HepG2 (cell line): ENCODE data around the gene PWP1. TPM values are rescaled to one million over a fixed set of nuclear protein-coding genes. Genes with fewer than 3 reads are reported as not detected.
A peak's percentile ranks its signal among the peaks of the same experiment; 100 is the strongest.

Experiments
- DPF2 ChIP-seq: sonication (generic); formaldehyde crosslinking; IDR thresholded peaks from 2 replicates; pipeline ENCODE4 v1.4.0; 2020; ENCODE audit warnings: mild to moderate bottlenecking, low read depth, missing genetic modification reagents, borderline replicate concordance
- FOXP1 ChIP-seq, 2 experiments: fragments of 450-650 bp in 1 of 2; IDR thresholded peaks; 2 replicates each; pipeline ENCODE4 v1.6.1; 2017 to 2018; ENCODE audit warnings: antibody characterized with exemption in 1 of 2
- HDAC1 ChIP-seq: sonication (generic); formaldehyde crosslinking; IDR thresholded peaks from 2 replicates; pipeline ENCODE4 v1.5.1; 2020; ENCODE audit warnings: mild to moderate bottlenecking, missing genetic modification reagents
- HIVEP1 ChIP-seq: sonication (generic); formaldehyde crosslinking; IDR thresholded peaks from 2 replicates; pipeline ENCODE4 v1.4.0; 2020; ENCODE audit warnings: mild to moderate bottlenecking, missing genetic modification reagents
- KMT2A ChIP-seq: sonication (generic); formaldehyde crosslinking; IDR thresholded peaks from 2 replicates; pipeline ENCODE4 v1.4.0; 2020; ENCODE audit warnings: missing genetic modification reagents
- MIXL1 ChIP-seq: IDR thresholded peaks from 2 replicates; pipeline ENCODE4 v1.6.1; 2016
- TRIM24 ChIP-seq: sonication (generic); formaldehyde crosslinking; IDR thresholded peaks from 2 replicates; pipeline ENCODE4 v1.8.0; 2022; ENCODE audit warnings: mild to moderate bottlenecking, missing genetic modification reagents
- ZNF101 ChIP-seq: sonication (generic); formaldehyde crosslinking; IDR thresholded peaks from 2 replicates; pipeline ENCODE4 v1.4.0; 2020; ENCODE audit warnings: mild to moderate bottlenecking, low read depth, missing genetic modification reagents, borderline replicate concordance
- ZNF331 ChIP-seq: sonication (generic); formaldehyde crosslinking; IDR thresholded peaks from 2 replicates; pipeline ENCODE4 v1.4.0; 2020; ENCODE audit warnings: missing genetic modification reagents
- ZNF350 ChIP-seq: sonication (generic); formaldehyde crosslinking; IDR thresholded peaks from 2 replicates; pipeline ENCODE4 v1.4.0; 2020; ENCODE audit warnings: mild to moderate bottlenecking, low read depth, missing genetic modification reagents, borderline replicate concordance
- ZNF777 ChIP-seq: sonication (generic); formaldehyde crosslinking; IDR thresholded peaks from 2 replicates; pipeline ENCODE4 v1.4.0; 2020; ENCODE audit warnings: missing genetic modification reagents
- polyA plus RNA-seq, 8 experiments: library from polyadenylated mRNA; depleted of rRNA in 3 of 8; stranded (reverse) in 7 of 8; unstranded in 1 of 8; fragments of >200 nt; fragmentation: Illumina TruSeq in 4 of 8; extraction: Trizol in 4 of 8; gene quantifications; 2 replicates each; pipeline versions ENCODE4 v1.2.1 to v1.2.3, GENCODE V29; 2011 to 2016; ENCODE audit warnings: low read depth in 4 of 8, missing spikeins in 1 of 8, mixed read lengths in 1 of 8; ENCODE audit not compliant: insufficient read depth in 1 of 8
- total RNA-seq, 5 experiments: library from RNA; depleted of rRNA; stranded (reverse); fragments of >200 nt; fragmentation: Illumina TruSeq; extraction: Trizol; gene quantifications; 2 replicates each; pipeline ENCODE4 v1.2.3, GENCODE V29; 2016; ENCODE audit warnings: low read depth in 1 of 5
- TF ChIP-seq, protein P1 (sequence below): sonication (generic); formaldehyde crosslinking; IDR thresholded peaks from 2 replicates; pipeline ENCODE4 v1.4.0; 2020; ENCODE audit warnings: missing genetic modification reagents
- TF ChIP-seq, protein P2 (sequence below): sonication (generic); formaldehyde crosslinking; IDR thresholded peaks from 2 replicates; pipeline ENCODE4 v1.4.0; 2020; ENCODE audit warnings: missing genetic modification reagents, mild to moderate bottlenecking, borderline replicate concordance
- TF ChIP-seq, protein P3 (sequence below): sonication (generic); formaldehyde crosslinking; IDR thresholded peaks from 2 replicates; pipeline ENCODE4 v1.5.1; 2020; ENCODE audit warnings: mild to moderate bottlenecking, missing genetic modification reagents, borderline replicate concordance
- TF ChIP-seq, protein P4 (sequence below): sonication (generic); formaldehyde crosslinking; conservative IDR thresholded peaks from 2 replicates; pipeline ENCODE4 v1.4.0; 2020; ENCODE audit warnings: mild to moderate bottlenecking, missing genetic modification reagents, moderate library complexity

Gene PWP1
- total and polyA plus RNA-seq, 2 of the 13 experiments (the other 11 are each of a cell fraction or from before 2014, with no cell fraction given): 65.9 to 70.2 TPM

DNA sequence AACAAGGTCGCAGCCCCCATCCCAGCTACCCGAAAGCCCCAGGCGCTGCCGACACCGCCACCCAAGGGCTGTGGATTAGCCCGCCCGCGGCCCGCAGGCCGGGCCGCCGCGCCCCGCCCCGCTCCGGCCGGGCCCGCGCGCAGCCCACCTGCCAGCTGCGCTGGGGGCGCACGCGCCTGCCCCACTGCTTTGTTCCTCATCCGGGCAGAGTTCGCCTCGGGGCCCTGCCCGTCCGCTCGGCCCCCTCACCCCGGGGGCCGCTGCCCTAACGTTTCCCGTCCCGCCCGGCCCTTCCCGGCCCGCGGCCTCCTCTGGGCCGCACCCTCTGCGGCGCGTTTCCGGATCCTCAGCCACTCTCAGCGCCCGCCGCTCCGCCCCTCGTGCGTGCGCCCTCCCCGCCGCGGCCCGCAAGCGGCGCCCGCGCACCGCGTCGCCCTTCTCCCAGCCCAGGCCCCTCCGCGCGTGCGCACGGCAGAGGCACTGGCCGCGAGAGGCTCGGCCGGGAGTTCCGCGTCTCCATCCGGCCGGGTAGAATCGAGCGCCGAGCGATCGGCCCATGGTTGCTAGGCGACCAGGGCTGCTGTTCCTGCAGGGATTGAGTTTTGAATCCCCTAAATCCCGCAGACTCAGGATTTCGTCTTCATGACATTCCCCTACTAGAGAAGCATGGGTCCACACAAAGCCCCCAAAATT is 75.4 kb downstream of the PWP1 start, which contains the start of gene PRDM4 (continued):
- TF ChIP-seq, protein P1, sequence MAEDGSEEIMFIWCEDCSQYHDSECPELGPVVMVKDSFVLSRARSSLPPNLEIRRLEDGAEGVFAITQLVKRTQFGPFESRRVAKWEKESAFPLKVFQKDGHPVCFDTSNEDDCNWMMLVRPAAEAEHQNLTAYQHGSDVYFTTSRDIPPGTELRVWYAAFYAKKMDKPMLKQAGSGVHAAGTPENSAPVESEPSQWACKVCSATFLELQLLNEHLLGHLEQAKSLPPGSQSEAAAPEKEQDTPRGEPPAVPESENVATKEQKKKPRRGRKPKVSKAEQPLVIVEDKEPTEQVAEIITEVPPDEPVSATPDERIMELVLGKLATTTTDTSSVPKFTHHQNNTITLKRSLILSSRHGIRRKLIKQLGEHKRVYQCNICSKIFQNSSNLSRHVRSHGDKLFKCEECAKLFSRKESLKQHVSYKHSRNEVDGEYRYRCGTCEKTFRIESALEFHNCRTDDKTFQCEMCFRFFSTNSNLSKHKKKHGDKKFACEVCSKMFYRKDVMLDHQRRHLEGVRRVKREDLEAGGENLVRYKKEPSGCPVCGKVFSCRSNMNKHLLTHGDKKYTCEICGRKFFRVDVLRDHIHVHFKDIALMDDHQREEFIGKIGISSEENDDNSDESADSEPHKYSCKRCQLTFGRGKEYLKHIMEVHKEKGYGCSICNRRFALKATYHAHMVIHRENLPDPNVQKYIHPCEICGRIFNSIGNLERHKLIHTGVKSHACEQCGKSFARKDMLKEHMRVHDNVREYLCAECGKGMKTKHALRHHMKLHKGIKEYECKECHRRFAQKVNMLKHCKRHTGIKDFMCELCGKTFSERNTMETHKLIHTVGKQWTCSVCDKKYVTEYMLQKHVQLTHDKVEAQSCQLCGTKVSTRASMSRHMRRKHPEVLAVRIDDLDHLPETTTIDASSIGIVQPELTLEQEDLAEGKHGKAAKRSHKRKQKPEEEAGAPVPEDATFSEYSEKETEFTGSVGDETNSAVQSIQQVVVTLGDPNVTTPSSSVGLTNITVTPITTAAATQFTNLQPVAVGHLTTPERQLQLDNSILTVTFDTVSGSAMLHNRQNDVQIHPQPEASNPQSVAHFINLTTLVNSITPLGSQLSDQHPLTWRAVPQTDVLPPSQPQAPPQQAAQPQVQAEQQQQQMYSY (CRISPR knock-in tag): no peak
- TF ChIP-seq MIXL1 (CRISPR knock-in tag): no peak
- TF ChIP-seq ZNF331 (CRISPR knock-in tag): no peak
- TF ChIP-seq KMT2A: no peak; the same call in 1 of the 2 replicates
- TF ChIP-seq, protein P2, sequence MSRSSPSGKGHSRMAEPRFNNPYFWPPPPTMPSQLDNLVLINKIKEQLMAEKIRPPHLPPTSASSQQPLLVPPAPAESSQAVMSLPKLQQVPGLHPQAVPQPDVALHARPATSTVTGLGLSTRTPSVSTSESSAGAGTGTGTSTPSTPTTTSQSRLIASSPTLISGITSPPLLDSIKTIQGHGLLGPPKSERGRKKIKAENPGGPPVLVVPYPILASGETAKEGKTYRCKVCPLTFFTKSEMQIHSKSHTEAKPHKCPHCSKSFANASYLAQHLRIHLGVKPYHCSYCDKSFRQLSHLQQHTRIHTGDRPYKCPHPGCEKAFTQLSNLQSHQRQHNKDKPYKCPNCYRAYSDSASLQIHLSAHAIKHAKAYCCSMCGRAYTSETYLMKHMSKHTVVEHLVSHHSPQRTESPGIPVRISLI (CRISPR knock-in tag): no peak
- TF ChIP-seq FOXP1 (IDR thresholded peaks at IDR 0.05): no peak
- TF ChIP-seq FOXP1 (CRISPR knock-in tag; IDR thresholded peaks at IDR 0.05): no peak
- TF ChIP-seq ZNF777 (CRISPR knock-in tag): no peak
- TF ChIP-seq DPF2 (CRISPR knock-in tag): no peak
- TF ChIP-seq TRIM24 (CRISPR knock-in tag): no peak
- TF ChIP-seq, protein P3, sequence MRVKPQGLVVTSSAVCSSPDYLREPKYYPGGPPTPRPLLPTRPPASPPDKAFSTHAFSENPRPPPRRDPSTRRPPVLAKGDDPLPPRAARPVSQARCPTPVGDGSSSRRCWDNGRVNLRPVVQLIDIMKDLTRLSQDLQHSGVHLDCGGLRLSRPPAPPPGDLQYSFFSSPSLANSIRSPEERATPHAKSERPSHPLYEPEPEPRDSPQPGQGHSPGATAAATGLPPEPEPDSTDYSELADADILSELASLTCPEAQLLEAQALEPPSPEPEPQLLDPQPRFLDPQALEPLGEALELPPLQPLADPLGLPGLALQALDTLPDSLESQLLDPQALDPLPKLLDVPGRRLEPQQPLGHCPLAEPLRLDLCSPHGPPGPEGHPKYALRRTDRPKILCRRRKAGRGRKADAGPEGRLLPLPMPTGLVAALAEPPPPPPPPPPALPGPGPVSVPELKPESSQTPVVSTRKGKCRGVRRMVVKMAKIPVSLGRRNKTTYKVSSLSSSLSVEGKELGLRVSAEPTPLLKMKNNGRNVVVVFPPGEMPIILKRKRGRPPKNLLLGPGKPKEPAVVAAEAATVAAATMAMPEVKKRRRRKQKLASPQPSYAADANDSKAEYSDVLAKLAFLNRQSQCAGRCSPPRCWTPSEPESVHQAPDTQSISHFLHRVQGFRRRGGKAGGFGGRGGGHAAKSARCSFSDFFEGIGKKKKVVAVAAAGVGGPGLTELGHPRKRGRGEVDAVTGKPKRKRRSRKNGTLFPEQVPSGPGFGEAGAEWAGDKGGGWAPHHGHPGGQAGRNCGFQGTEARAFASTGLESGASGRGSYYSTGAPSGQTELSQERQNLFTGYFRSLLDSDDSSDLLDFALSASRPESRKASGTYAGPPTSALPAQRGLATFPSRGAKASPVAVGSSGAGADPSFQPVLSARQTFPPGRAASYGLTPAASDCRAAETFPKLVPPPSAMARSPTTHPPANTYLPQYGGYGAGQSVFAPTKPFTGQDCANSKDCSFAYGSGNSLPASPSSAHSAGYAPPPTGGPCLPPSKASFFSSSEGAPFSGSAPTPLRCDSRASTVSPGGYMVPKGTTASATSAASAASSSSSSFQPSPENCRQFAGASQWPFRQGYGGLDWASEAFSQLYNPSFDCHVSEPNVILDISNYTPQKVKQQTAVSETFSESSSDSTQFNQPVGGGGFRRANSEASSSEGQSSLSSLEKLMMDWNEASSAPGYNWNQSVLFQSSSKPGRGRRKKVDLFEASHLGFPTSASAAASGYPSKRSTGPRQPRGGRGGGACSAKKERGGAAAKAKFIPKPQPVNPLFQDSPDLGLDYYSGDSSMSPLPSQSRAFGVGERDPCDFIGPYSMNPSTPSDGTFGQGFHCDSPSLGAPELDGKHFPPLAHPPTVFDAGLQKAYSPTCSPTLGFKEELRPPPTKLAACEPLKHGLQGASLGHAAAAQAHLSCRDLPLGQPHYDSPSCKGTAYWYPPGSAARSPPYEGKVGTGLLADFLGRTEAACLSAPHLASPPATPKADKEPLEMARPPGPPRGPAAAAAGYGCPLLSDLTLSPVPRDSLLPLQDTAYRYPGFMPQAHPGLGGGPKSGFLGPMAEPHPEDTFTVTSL: no peak
- no peak for TF ChIP-seq ZNF350
- no peak for TF ChIP-seq HIVEP1
- no peak for TF ChIP-seq ZNF101 (CRISPR knock-in tag)
- TF ChIP-seq HDAC1 (CRISPR knock-in tag): peak; percentile 48; the same call in 1 of the 2 replicates
- TF ChIP-seq, protein P4, sequence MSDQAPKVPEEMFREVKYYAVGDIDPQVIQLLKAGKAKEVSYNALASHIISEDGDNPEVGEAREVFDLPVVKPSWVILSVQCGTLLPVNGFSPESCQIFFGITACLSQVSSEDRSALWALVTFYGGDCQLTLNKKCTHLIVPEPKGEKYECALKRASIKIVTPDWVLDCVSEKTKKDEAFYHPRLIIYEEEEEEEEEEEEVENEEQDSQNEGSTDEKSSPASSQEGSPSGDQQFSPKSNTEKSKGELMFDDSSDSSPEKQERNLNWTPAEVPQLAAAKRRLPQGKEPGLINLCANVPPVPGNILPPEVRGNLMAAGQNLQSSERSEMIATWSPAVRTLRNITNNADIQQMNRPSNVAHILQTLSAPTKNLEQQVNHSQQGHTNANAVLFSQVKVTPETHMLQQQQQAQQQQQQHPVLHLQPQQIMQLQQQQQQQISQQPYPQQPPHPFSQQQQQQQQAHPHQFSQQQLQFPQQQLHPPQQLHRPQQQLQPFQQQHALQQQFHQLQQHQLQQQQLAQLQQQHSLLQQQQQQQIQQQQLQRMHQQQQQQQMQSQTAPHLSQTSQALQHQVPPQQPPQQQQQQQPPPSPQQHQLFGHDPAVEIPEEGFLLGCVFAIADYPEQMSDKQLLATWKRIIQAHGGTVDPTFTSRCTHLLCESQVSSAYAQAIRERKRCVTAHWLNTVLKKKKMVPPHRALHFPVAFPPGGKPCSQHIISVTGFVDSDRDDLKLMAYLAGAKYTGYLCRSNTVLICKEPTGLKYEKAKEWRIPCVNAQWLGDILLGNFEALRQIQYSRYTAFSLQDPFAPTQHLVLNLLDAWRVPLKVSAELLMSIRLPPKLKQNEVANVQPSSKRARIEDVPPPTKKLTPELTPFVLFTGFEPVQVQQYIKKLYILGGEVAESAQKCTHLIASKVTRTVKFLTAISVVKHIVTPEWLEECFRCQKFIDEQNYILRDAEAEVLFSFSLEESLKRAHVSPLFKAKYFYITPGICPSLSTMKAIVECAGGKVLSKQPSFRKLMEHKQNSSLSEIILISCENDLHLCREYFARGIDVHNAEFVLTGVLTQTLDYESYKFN (CRISPR knock-in tag): no peak
